IMR-90 (cell line): ENCODE data around the gene IQSEC1. TPM values are rescaled to one million over a fixed set of nuclear protein-coding genes. Genes with fewer than 3 reads are reported as not detected.

Experiments used
- ATAC-seq: fragments of 200-7000 bp; cut with Tn5 transposase; 2 replicates; pipeline ENCODE4 v1.9.1; 2020; ENCODE audit warnings: low read depth, mild to moderate bottlenecking, moderate library complexity
- BruUV-seq: library from RNA; stranded (reverse); fragments of 400-500 nt; replicated peaks from 2 replicates; lab custom pipeline; 2021; lab: Mats Ljungman, UMichigan
- CTCF ChIA-PET: fragments of 300-600 bp; formaldehyde crosslinking; extraction: SDS; loops from one replicate; lab custom pipeline; 2021; ENCODE audit warnings: antibody characterized with exemption; lab: Yijun Ruan, JAX
- POLR2A ChIA-PET: fragments of 300-600 bp; sonication (Branson Sonifier 250); formaldehyde crosslinking; loops from one replicate; lab custom pipeline; 2022; ENCODE audit warnings: antibody characterized with exemption; ENCODE audit not compliant: unreplicated experiment; lab: Charles Lee
- DNase-seq: peaks from one replicate; pipeline ENCODE4 v3.0.0; 2013
- H2AFZ ChIP-seq: replicated peaks from 2 replicates; pipeline ENCODE3; 2013; ENCODE audit warnings: low read length, mild to moderate bottlenecking; ENCODE audit not compliant: poor library complexity
- H2AK5ac ChIP-seq: 2 replicates; pipeline ENCODE4 v1.6.1; 2013; ENCODE audit warnings: low read depth, low read length, inconsistent platforms
- H2AK9ac ChIP-seq: replicated peaks from 2 replicates; pipeline ENCODE3; 2013; ENCODE audit warnings: mild to moderate bottlenecking, low read depth, low read length, moderate library complexity; ENCODE audit not compliant: poor library complexity
- H2BK120ac ChIP-seq: 2 replicates; pipeline ENCODE4 v1.6.1; 2013; ENCODE audit warnings: low read depth, low read length, inconsistent platforms
- H2BK15ac ChIP-seq: 3 replicates; pipeline ENCODE4 v1.6.1; 2013; ENCODE audit warnings: low read depth, low read length, inconsistent platforms
- H2BK20ac ChIP-seq: 2 replicates; pipeline ENCODE4 v1.6.1; 2013; ENCODE audit warnings: low read depth, mild to moderate bottlenecking, inconsistent platforms, low read length, moderate library complexity
- H2BK5ac ChIP-seq: 2 replicates; pipeline ENCODE4 v1.6.1; 2013; ENCODE audit warnings: mild to moderate bottlenecking, low read depth, low read length, inconsistent platforms; ENCODE audit not compliant: poor library complexity, severe bottlenecking
- H3K14ac ChIP-seq: replicated peaks from 2 replicates; pipeline ENCODE4 v1.6.1; 2013; ENCODE audit warnings: low read depth, low read length, inconsistent platforms
- H3K18ac ChIP-seq: 2 replicates; pipeline ENCODE4 v1.6.1; 2013; ENCODE audit warnings: low read depth, low read length, control low read depth
- H3K23ac ChIP-seq: 2 replicates; pipeline ENCODE4 v1.6.1; 2013; ENCODE audit warnings: low read depth, low read length, inconsistent platforms
- H3K27ac ChIP-seq: 2 replicates; pipeline ENCODE4 v1.5.1; 2013; ENCODE audit warnings: mild to moderate bottlenecking, control low read depth, low read length; ENCODE audit not compliant: insufficient read depth
- H3K27me3 ChIP-seq: 2 replicates; pipeline ENCODE4 v1.6.1; 2013; ENCODE audit warnings: low read length; ENCODE audit not compliant: control insufficient read depth, insufficient read depth
- H3K36me3 ChIP-seq: 2 replicates; pipeline ENCODE4 v1.6.1; 2013; ENCODE audit warnings: low read length, mixed read lengths; ENCODE audit not compliant: control insufficient read depth, insufficient read depth
- H3K4ac ChIP-seq: 2 replicates; pipeline ENCODE4 v1.6.1; 2013; ENCODE audit warnings: low read depth, low read length, inconsistent platforms
- H3K4me1 ChIP-seq: 2 replicates; pipeline ENCODE4 v1.6.1; 2013; ENCODE audit warnings: low read length, mixed read lengths; ENCODE audit not compliant: control insufficient read depth, insufficient read depth
- H3K4me2 ChIP-seq: 2 replicates; pipeline ENCODE4 v1.6.1; 2013; ENCODE audit warnings: low read depth, mild to moderate bottlenecking, control low read depth, low read length, moderate library complexity
- H3K4me3 ChIP-seq: 2 replicates; pipeline ENCODE4 v1.5.1; 2013; ENCODE audit warnings: low read depth, mild to moderate bottlenecking, control low read depth, low read length, moderate library complexity; ENCODE audit not compliant: insufficient read depth
- H3K56ac ChIP-seq: 2 replicates; pipeline ENCODE4 v1.6.1; 2013; ENCODE audit warnings: low read length, inconsistent platforms; ENCODE audit not compliant: insufficient read depth; ENCODE audit errors: extremely low read depth
- H3K79me1 ChIP-seq, 2 experiments: 2 replicates each; pipeline ENCODE4 v1.6.1; 2013; ENCODE audit warnings: low read length in 2 of 2, inconsistent platforms in 1 of 2, low read depth in 1 of 2
- H3K9ac ChIP-seq: 2 replicates; pipeline ENCODE4 v1.6.1; 2013; ENCODE audit warnings: low read depth, low read length, control low read depth
- H3K9me1 ChIP-seq: 2 replicates; pipeline ENCODE4 v1.6.1; 2013; ENCODE audit warnings: low read length, inconsistent platforms; ENCODE audit not compliant: insufficient read depth
- H3K9me3 ChIP-seq: 2 replicates; pipeline ENCODE4 v1.6.1; 2013; ENCODE audit warnings: low read length; ENCODE audit not compliant: control insufficient read depth, insufficient read depth
- H4K20me1 ChIP-seq: 2 replicates; pipeline ENCODE4 v1.6.1; 2013; ENCODE audit warnings: low read length, inconsistent platforms; ENCODE audit not compliant: insufficient read depth
- H4K5ac ChIP-seq: 2 replicates; pipeline ENCODE4 v1.6.1; 2013; ENCODE audit warnings: mild to moderate bottlenecking, low read depth, low read length, control low read depth
- H4K8ac ChIP-seq, 2 experiments: 2 replicates each; pipeline ENCODE4 v1.6.1; 2013; ENCODE audit warnings: low read depth in 2 of 2, low read length in 2 of 2, control low read depth in 1 of 2, inconsistent platforms in 1 of 2
- H4K91ac ChIP-seq: 2 replicates; pipeline ENCODE4 v1.6.1; 2013; ENCODE audit warnings: low read depth, low read length, inconsistent platforms; ENCODE audit not compliant: insufficient read depth
- BHLHE40 ChIP-seq: fragments of 150-350 bp; IDR thresholded peaks from 2 replicates; pipeline ENCODE4 v1.6.1; 2016; ENCODE audit warnings: mild to moderate bottlenecking, low read depth, low read length
- CEBPB ChIP-seq: IDR thresholded peaks from 2 replicates; pipeline ENCODE4 v1.6.1; 2012; ENCODE audit warnings: low read depth, low read length, improper control_type of control experiment
- CHD1 ChIP-seq: IDR thresholded peaks from 2 replicates; pipeline ENCODE4 v1.6.1; 2012; ENCODE audit warnings: low read depth, low read length, improper control_type of control experiment
- CTCF ChIP-seq: conservative IDR thresholded peaks from 2 replicates; pipeline ENCODE4 v1.5.1; 2012; ENCODE audit warnings: mild to moderate bottlenecking, low read depth, low read length, improper control_type of control experiment
- FOS ChIP-seq: fragments of 150-350 bp; IDR thresholded peaks from 2 replicates; pipeline ENCODE4 v1.6.1; 2016; ENCODE audit warnings: low read depth, low read length
- MAFK ChIP-seq: IDR thresholded peaks from 2 replicates; pipeline ENCODE4 v1.6.1; 2012; ENCODE audit warnings: low read depth, low read length, improper control_type of control experiment
- MAZ ChIP-seq: IDR thresholded peaks from 2 replicates; pipeline ENCODE4 v1.6.1; 2012; ENCODE audit warnings: low read depth, mild to moderate bottlenecking, low read length, improper control_type of control experiment, moderate library complexity, borderline replicate concordance
- MXI1 ChIP-seq: IDR thresholded peaks from 2 replicates; pipeline ENCODE4 v1.6.1; 2012; ENCODE audit warnings: low read depth, mild to moderate bottlenecking, low read length, moderate library complexity, borderline replicate concordance
- NFE2L2 ChIP-seq: fragments of 150-350 bp; IDR thresholded peaks from 2 replicates; pipeline ENCODE4 v1.6.1; 2016; ENCODE audit warnings: low read depth, mild to moderate bottlenecking, low read length
- POLR2A ChIP-seq: IDR thresholded peaks from 2 replicates; pipeline ENCODE4 v1.6.1; 2012; ENCODE audit warnings: mild to moderate bottlenecking, low read depth, low read length
- RAD21 ChIP-seq: IDR thresholded peaks from 2 replicates; pipeline ENCODE4 v1.6.1; 2012; ENCODE audit warnings: low read length, improper control_type of control experiment
- RCOR1 ChIP-seq: IDR thresholded peaks from 2 replicates; pipeline ENCODE4 v1.6.1; 2012; ENCODE audit warnings: mild to moderate bottlenecking, low read length, improper control_type of control experiment; ENCODE audit not compliant: insufficient replicate concordance
- RFX5 ChIP-seq: IDR thresholded peaks from 2 replicates; pipeline ENCODE4 v1.8.0; 2012; ENCODE audit warnings: low read depth, mild to moderate bottlenecking, low read length, moderate library complexity
- SMC3 ChIP-seq: fragments of 150-350 bp; IDR thresholded peaks from 2 replicates; pipeline ENCODE4 v1.6.1; 2016; ENCODE audit warnings: low read depth, mild to moderate bottlenecking, antibody characterized with exemption, low read length, moderate library complexity
- whole genome bisulfite sequencing, 2 experiments: methylation state at CpG; one replicate each; pipeline versions ENCODE4 v1.1.5 to v1.1.7; 2013; ENCODE audit warnings: missing lambda C conversion rate in 2 of 2; ENCODE audit not compliant: insufficient read length in 1 of 2; ENCODE audit errors: extremely low coverage in 2 of 2; 5-methylcytosine and 5-hydroxymethylcytosine counted together
- dilution Hi-C: fragments of 300-500 bp; cut with HindIII; formaldehyde crosslinking; loops from one replicate; pipeline ENCODE4 v1.14.3; 2018; ENCODE audit warnings: low sequenced_read_pairs; ENCODE audit not compliant: unreplicated experiment
- in situ Hi-C: fragments of 300-500 bp; cut with MboI; formaldehyde crosslinking; loops from 3 replicates; pipeline ENCODE4 v1.14.3; 2019; ENCODE audit warnings: low sequenced_read_pairs, inconsistent platforms, mixed read lengths
- intact Hi-C: fragments of 100-400 bp; cut with micrococcal nuclease; formaldehyde crosslinking; loops from 2 replicates; pipeline ENCODE4 v1.10.0; 2022
- polyA plus RNA-seq, 3 experiments: library from polyadenylated mRNA; depleted of rRNA; stranded (reverse); fragments of >200 nt; gene quantifications; 2 replicates each; pipeline ENCODE4 v1.2.3, GENCODE V29; 2012; ENCODE audit warnings: low replicate concordance in 1 of 3
- total RNA-seq: library from RNA; depleted of rRNA; stranded (reverse); fragments of >200 nt; gene quantifications from 2 replicates; pipeline ENCODE4 v1.2.3, GENCODE V29; 2012
- TF ChIP-seq, protein P1 (sequence below): fragments of 150-350 bp; IDR thresholded peaks from 2 replicates; pipeline ENCODE4 v1.6.1; 2016; ENCODE audit warnings: low read depth, mild to moderate bottlenecking, low read length, moderate library complexity, borderline replicate concordance
- TF ChIP-seq, protein P2 (sequence below): fragments of 150-350 bp; IDR thresholded peaks from 2 replicates; pipeline ENCODE4 v1.6.1; 2017; ENCODE audit warnings: mild to moderate bottlenecking, antibody characterized with exemption, low read length, low read depth

IQSEC1 gene
- total and polyA plus RNA-seq, 2 of the 4 experiments (the other 2 are of a cell fraction), result 5.9 to 11.9 TPM

DNA sequence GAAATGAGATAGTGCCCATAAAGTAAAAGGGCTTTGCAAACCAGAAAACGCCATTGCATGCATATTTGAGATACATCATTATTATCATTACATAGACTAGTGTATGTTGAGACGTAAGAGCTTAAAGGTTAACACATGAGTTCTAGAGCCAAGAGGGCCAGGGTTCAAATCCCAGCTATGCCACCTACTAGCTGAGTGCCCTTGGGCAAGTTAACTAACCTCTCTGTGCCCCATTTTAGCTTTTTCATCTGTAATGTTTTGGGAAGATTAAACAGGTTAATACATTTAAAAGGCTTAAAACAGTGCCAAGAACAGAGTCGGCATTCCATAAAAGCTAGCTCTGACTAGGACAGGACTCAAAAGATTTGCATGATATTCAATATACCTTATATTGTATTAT lies 22.8 kb downstream of the IQSEC1 start:
- Histone ChIP-seq H2BK20ac (no peak overlapping the region), H4K5ac (no peak overlapping the region), H4K20me1 (no peaks in the 10 kb centered on the region), H2BK120ac (no peak overlapping the region), H3K56ac (no peak overlapping the region), H3K4me1 (no peaks in the 10 kb centered on the region), H3K27me3 (peaks cover 30% of the 10 kb centered on the region), H2AK5ac (no peak overlapping the region), H3K79me1 (no peaks in the 10 kb centered on the region), H3K18ac (no peak overlapping the region), H2AFZ (no peak overlapping the region), H3K23ac (no peak overlapping the region), H3K9me3 (no peaks in the 10 kb centered on the region), H2AK9ac (no peak overlapping the region), H3K4me3 (no peak overlapping the region), H2BK5ac (no peak overlapping the region), H3K14ac (no peak overlapping the region), H2BK15ac (no peak overlapping the region), H3K4me2 (no peak overlapping the region), H4K91ac (no peak overlapping the region), H3K4ac (no peak overlapping the region), H3K27ac (no peak overlapping the region), H3K9ac (no peak overlapping the region), H4K8ac (no peak overlapping the region), H3K9me1 (no peaks in the 10 kb centered on the region), H3K36me3 (no peaks in the 10 kb centered on the region)
- dilution Hi-C loops (no loop called here), intact Hi-C loops (no loop called here), in situ Hi-C loops (no loop called here)
- ATAC-seq (no peak), DNase-seq (no peak)
- ChIA-PET POLR2A (no interaction called here), CTCF (no interaction called here)
- WGBS, 2 experiments, result no CpG with 5 or more reads among the region's 3 CpGs
- no TSS peak for BruUV-seq
- no peak for TF ChIP-seq RAD21
- TF ChIP-seq MXI1, result no peak
- no peak for TF ChIP-seq FOS
- no peak for TF ChIP-seq CTCF
- TF ChIP-seq, protein P1, sequence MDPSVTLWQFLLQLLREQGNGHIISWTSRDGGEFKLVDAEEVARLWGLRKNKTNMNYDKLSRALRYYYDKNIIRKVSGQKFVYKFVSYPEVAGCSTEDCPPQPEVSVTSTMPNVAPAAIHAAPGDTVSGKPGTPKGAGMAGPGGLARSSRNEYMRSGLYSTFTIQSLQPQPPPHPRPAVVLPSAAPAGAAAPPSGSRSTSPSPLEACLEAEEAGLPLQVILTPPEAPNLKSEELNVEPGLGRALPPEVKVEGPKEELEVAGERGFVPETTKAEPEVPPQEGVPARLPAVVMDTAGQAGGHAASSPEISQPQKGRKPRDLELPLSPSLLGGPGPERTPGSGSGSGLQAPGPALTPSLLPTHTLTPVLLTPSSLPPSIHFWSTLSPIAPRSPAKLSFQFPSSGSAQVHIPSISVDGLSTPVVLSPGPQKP, result no peak
- TF ChIP-seq BHLHE40, result no peak
- TF ChIP-seq MAZ, result no peak
- no peak for TF ChIP-seq NFE2L2
- TF ChIP-seq CHD1, result no peak
- no peak for TF ChIP-seq POLR2A
- TF ChIP-seq MAFK, result no peak
- TF ChIP-seq, protein P2, sequence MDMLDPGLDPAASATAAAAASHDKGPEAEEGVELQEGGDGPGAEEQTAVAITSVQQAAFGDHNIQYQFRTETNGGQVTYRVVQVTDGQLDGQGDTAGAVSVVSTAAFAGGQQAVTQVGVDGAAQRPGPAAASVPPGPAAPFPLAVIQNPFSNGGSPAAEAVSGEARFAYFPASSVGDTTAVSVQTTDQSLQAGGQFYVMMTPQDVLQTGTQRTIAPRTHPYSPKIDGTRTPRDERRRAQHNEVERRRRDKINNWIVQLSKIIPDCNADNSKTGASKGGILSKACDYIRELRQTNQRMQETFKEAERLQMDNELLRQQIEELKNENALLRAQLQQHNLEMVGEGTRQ, result no peak
- TF ChIP-seq CEBPB, result no peak
- TF ChIP-seq RCOR1, result no peak
- TF ChIP-seq SMC3, result no peak
- TF ChIP-seq RFX5, result no peak
